Pulmonary artery endothelial cell (primary cell): Measurements from ENCODE around the gene C10orf90. TPM values are rescaled to one million over a fixed set of nuclear protein-coding genes. Genes with fewer than 3 reads are reported as not detected.

Experiments
- DNase-seq: peaks from one replicate; pipeline ENCODE4 v3.0.0-alpha.2; 2011; ENCODE audit warnings: low read depth, low spot score
- total RNA-seq: library from RNA; depleted of rRNA; stranded (reverse); fragments of >200 nt; gene quantifications from 2 replicates; pipeline ENCODE4 v1.2.3, GENCODE V29; 2014

Gene C10orf90
- total RNA-seq, 1 donor from 2014 or later = not detected

GRCh38 chr10:126634911-126635310, 35.6 kb downstream of the C10orf90 start:
- no peak for DNase-seq

DNA sequence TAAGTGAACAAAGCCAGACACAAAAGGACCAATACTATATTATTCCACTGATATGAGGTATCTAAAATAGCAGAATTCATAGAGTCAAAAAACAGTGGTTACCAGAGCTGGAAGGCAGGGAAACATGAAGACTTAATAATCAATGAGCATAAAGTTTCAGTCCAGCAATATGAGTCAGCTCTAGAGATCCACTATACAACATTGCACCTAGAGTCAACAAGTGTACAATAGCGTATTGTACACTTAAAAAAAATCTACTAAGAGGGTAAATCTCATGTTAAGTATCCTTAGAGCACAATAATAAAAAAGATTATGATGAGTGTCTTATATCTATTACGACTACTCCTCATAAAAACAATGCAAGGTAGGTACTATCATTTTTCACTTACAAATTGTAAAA, 36.1 kb downstream of the C10orf90 start:
- no peak for DNase-seq

DNA sequence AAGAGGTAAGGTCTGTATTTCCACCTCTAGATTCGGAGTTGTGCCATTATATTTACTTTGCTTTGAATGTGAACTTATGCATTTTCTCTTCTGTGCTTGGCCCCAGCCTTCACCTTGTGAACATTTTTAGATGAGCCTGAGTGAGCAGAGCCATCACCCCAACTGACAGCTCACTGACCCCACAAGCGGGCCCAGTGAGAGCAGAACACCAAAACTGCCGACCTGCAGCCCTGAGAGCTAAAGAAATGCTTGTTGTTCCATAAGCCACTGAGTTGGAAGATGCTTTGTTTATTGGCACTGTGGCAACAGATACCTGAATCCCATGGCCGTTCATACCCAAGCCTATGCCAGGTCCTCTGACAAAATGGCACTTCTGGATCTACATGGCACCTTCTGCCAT, 37.8 kb downstream of the C10orf90 start:
- no peak for DNase-seq

DNA sequence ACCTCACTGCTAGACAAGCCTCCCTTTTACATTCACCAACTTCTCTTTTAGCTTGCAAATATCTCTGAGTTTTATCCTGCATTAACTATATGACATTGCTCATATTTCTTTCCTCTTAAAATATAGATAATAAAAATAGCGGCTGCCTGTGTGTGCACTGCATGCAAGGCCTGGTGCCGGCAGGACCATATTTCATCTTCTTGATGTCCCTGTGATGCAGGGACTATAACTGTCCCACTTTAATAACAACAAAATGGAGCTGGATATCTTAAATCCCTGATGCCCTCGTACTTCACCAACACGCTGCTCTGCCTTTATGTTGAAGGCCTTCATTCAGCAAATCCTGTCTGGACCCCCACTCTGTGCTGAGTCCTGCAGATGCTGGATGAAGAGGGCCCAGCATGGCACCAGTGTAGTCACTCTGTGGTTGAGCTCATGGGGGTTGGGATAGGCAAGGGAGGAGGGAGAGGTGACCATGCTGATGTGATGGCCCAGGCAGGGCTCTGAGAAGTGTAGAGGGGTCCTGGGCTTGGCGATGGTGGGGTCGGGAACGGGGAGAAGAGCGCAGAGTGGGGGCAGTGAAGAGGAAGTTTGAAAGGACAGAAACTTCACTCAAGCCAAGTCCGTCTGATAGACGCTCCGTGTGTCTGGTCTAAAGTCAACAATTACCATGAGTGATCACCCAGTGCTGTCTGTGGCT, 40.4 kb downstream of the C10orf90 start:
- DNase-seq = no peak

- no peak for DNase-seq
Observed at GRCh38 chr10:126628746-126629145, 41.7 kb downstream of the C10orf90 start.

- DNase-seq = no peak
Observed at GRCh38 chr10:126621846-126622245, 48.6 kb downstream of the C10orf90 start.

DNA sequence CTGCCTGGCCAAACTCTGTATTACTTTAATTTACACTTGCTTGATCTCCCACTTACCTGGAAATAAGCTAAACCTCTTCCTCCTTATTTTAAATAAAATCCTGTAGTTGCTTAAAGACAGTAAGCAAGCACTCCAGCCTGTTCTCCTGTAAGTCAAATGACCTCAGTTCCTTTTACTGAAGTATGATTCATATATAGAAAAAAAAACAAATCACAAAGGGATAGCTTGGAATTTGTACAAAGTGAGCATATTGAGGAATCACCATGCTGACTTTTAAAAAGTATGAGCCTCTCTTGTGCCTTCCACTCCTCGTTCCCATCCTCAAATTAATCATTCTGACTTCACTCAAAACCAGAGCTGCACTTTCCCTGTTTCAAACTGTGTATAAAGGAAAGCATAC, 52.0 kb downstream of the C10orf90 start:
- DNase-seq = no peak

- DNase-seq = no peak
Observed at GRCh38 chr10:126617733-126618132, 52.8 kb downstream of the C10orf90 start.

DNA sequence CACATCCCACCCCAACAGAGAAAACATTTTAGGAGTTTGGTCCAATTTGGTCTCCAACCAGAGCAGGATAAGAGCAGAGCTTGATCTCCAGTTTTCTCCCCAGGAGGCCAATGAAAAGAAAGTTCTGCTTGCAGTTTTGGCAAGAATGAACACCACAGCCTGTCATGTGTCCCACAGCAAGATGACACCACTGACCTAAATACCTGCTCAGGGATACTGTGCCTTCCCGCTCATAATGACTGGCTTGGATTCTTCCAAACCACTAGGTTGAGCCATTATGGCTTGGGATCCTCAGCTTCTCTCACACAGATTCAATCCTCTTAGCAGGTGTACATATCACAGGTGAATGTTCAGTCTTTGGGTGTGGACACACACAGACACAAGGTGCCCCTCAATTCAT, 53.3 kb downstream of the C10orf90 start:
- no peak for DNase-seq

DNA sequence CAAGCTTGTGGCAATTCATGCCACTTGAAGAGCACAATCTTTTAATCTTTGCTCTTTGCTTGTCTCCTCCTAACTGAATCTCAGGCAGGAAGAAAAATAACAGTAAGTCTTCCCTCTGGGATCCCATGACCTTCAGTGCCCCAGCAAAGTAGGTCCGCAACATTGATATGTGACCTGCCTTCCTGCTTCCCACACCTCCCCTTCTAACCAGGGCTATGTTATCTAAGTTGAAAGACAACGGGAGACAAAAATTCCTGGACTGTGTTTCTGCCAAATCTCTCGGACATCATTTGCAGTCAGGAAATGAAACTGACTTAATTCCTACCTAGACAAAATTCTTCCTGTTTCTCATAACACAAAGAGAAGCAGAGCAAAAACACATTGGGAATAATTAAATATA, 53.8 kb downstream of the C10orf90 start:
- DNase-seq = no peak

DNA sequence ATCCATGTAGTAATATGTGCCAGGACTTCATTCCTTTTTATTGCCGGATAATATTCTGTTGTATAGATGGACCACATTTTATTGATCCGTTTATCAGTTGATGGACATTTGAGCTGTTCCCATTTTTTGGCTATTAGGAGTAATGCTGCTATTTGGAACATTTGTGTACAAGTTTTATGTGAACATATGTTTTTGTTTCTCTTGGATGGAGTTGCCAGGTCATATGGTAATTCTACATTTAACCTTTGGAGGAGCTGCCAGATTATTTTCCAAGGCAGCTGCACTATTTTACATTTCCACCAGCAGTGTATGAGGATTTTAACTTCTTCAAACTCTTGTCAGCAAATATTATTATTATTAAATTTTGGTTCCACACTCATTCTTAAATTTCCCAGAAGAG, 59.2 kb downstream of the C10orf90 start:
- no peak for DNase-seq

DNA sequence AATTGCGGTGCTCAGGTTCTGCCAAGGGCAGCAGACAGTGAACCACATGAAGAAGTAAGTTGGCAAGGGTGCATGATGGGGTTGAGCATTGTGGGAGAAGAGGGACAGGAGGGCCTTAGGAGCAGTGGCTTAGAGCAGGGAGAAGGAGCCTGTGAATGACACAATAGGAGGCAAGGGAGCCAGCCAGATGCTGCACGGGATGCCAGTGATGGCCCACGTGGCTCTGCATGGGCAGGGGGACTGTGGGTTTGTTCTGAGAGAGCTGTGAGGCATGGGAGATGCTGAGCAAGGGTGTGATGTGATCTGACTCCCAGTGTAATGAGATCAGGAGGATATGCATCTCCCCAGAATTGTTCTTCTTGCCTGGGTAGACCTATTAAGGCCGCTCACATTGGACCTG, 60.9 kb downstream of the C10orf90 start:
- DNase-seq = no peak

GRCh38 chr10:126599949-126600682, 70.4 kb downstream of the C10orf90 start:
- DNase-seq = no peak

GRCh38 chr10:126598009-126598408, 72.5 kb downstream of the C10orf90 start:
- no peak for DNase-seq

DNA sequence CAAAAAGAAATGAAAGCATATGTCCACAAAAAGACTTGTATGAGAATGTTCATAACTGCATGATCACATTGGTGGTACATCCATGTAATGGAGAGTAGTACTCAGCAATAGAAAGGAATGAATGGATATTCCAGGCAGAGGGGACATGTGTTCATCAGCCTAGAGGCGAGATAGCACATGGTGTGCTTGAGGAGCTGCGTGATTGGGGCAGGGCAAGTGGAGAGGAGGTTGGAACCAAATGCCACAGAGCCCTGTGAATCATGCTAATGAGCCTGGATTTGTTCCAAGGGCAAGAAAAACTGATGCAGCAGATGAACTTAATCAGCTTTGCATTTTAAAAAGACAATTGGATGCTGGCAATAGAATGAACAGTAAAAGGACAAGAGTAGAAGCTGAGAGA, 73.3 kb downstream of the C10orf90 start:
- DNase-seq = no peak

- DNase-seq = no peak
Observed at GRCh38 chr10:126596472-126597016, 73.9 kb downstream of the C10orf90 start.

DNA sequence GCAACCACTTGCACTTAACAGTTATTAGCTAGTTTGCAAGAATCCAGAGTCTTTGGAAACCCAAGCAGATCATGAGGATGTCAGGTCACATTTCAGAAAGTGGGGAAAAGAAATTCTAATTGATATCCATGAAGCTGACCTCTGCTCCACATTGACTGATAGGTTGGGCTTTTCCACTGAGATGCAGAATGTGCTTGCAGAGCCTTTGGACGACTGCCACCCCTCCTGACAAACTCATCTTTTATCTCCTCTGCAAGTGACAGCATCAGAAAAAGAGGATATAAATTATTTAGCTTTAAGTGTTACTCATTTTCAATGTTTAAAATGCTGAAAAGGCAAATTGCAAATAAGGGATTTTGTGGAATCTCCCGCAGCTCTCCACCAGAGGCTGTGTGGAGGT, 75.3 kb downstream of the C10orf90 start:
- no peak for DNase-seq

DNA sequence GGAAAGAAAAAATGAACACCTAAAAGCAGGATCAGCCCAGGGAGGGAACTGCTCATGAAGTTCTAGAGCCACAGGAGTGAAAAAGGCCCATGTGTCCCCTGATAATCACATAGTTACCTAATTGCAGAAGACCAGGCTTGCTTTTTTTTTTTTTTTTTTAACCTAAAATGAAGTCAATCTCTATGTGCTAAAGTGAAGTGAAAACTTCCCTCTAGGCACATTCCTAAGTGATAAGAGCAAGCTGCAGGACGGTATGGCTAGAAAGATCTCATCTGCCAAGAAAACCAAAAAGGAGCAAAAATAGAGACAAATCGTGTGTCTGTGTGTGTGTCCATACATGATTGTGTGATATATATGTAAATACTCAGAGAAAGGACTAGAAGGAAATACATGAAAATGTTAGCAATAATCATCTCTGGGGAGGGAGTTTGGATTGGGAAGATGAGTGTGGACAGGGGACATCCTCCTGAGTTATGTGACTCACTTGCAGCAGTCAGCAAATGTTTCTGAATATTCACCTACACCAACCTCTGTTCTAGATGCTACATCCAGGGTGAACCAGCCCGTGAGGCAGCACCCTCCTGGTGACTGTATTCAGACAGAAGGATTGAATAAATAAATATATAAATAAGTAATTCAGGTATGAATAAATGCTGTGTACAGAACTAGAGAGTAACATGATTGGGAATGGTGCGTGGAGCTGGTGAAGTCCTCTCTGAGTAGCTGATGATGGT, 76.4 kb downstream of the C10orf90 start:
- no peak for DNase-seq

DNA sequence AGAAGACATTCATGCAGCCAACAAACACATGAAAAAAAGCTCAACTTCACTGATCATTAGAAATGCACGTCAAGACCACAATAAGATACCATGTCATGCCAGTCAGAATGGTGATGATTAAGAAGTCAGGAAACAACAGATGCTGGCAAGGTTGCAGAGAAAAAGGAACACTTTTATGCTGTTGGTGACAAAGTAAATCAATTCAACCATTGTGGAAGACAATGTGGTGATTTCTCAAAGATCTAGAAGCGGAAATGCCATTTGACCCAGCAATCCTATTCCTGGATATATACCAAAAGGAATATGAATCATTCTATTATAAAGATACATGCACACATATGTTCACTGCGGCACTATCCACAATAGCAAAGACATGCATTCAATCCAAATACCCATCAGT, 77.6 kb downstream of the C10orf90 start:
- no peak for DNase-seq

GRCh38 chr10:126588024-126588423, 82.5 kb downstream of the C10orf90 start:
- DNase-seq = no peak

GRCh38 chr10:126586878-126587277, 83.6 kb downstream of the C10orf90 start:
- no peak for DNase-seq

DNA sequence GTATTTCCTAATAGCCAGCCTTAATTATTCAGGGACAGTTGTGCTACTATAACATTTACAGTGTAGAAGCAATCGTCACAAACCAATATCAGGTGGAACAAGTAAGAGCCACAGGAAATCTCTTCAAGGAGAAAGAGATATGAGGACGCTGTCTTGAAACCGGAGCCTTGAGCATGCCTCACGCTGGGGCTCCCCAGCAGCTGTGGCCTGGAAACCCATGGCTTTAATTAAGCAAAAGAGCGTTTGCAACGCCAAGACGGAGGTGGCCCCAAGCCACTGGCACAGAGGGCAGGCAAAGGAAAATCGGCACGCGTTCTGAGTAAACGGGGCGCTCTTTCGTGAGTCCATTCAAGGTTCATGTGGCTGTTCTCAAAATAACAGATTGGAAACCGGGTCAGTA, 84.4 kb downstream of the C10orf90 start:
- DNase-seq = no peak
